ENCODE data around the gene AVPR1B. TPM values are rescaled to one million over a fixed set of nuclear protein-coding genes. Genes with fewer than 3 reads are reported as not detected.

The AVPR1B gene
- total and polyA plus RNA-seq, 9 donors: not detected

GRCh38 chr1:206070627-206071304 is 46.4 kb downstream of the AVPR1B start:
- no peak overlapping the region for H3K27ac ChIP-seq
- intact Hi-C loops (cut with DNase I): no loop called here
- WGBS, 3 donors: 72 to 81% (median 78%) methylated on average over 9 of the region's 9 CpGs

GRCh38 chr1:206068314-206068713 is 48.9 kb downstream of the AVPR1B start:
- TF ChIP-seq EP300 (IDR thresholded peaks at IDR 0.05): no peak
- no peak for TF ChIP-seq CTCF (IDR thresholded peaks at IDR 0.05)
- TF ChIP-seq POLR2A (IDR thresholded peaks at IDR 0.05): no peak
- H3K27ac ChIP-seq: no peak overlapping the region
- DNase-seq: no peak
- WGBS, 3 donors: 3 to 10% (median 7%) methylated on average over 1 of the region's 1 CpG
- H3K27me3 ChIP-seq: no peaks in the 10 kb centered on the region
- no peaks in the 10 kb centered on the region for H3K9me3 ChIP-seq
- intact Hi-C loops (cut with DNase I): no loop called here
- no peak overlapping the region for H3K4me3 ChIP-seq
- H3K4me1 ChIP-seq (ENCODE audit: insufficient read depth): no peaks in the 10 kb centered on the region
- H3K36me3 ChIP-seq: no peaks in the 10 kb centered on the region

More at GRCh38 chr1:206070627-206071304, 46.4 kb downstream of the AVPR1B start:
- Histone ChIP-seq H3K4me3 (no peak overlapping the region), H3K4me1 (ENCODE audit: insufficient read depth) (no peaks in the 10 kb centered on the region), H3K27me3 (no peaks in the 10 kb centered on the region), H3K36me3 (no peaks in the 10 kb centered on the region), H3K9me3 (no peaks in the 10 kb centered on the region)
- no peak for DNase-seq
- TF ChIP-seq POLR2A (IDR thresholded peaks at IDR 0.05) (no peak), CTCF (IDR thresholded peaks at IDR 0.05) (no peak), EP300 (IDR thresholded peaks at IDR 0.05) (no peak)

GRCh38 chr1:206067486-206068227 is 49.5 kb downstream of the AVPR1B start:
- Histone ChIP-seq H3K36me3 (no peaks in the 10 kb centered on the region), H3K4me1 (ENCODE audit: insufficient read depth) (no peaks in the 10 kb centered on the region), H3K27me3 (no peaks in the 10 kb centered on the region), H3K4me3 (no peak overlapping the region), H3K27ac (no peak overlapping the region), H3K9me3 (no peaks in the 10 kb centered on the region)
- TF ChIP-seq POLR2A (IDR thresholded peaks at IDR 0.05): no peak
- TF ChIP-seq EP300 (IDR thresholded peaks at IDR 0.05): no peak
- no peak for TF ChIP-seq CTCF (IDR thresholded peaks at IDR 0.05)
- no peak for DNase-seq
- 38 to 52% (median 46%) methylated on average over 8 of the region's 8 CpGs for WGBS, 3 donors
- intact Hi-C loops (cut with DNase I): no loop called here

- intact Hi-C loops (cut with DNase I): no loop called here
- no peak overlapping the region for H3K4me3 ChIP-seq
- TF ChIP-seq EP300 (IDR thresholded peaks at IDR 0.05) (no peak), CTCF (IDR thresholded peaks at IDR 0.05) (no peak), POLR2A (IDR thresholded peaks at IDR 0.05) (no peak)
- DNase-seq: no peak
- no peaks in the 10 kb centered on the region for H3K9me3 ChIP-seq
- H3K36me3 ChIP-seq: no peaks in the 10 kb centered on the region
- H3K27ac ChIP-seq: no peak overlapping the region
- WGBS, 3 donors: 56 to 64% (median 61%) methylated on average over 6 of the region's 6 CpGs
- H3K4me1 ChIP-seq (ENCODE audit: insufficient read depth): no peaks in the 10 kb centered on the region
- no peaks in the 10 kb centered on the region for H3K27me3 ChIP-seq
These were observed 50.6 kb downstream of the AVPR1B start for GRCh38 chr1:206066479-206067171.

Measured in ovary (tissue), 9 donors.